GM21528 (cell line): ENCODE measurements around the gene RPS6KA3.
"Not testable (repeated sequence)": the region's sequence is repeated elsewhere in the genome, so short reads cannot be mapped to it uniquely, and the experiment has no call there.

Experiments used
- ATAC-seq: cut with Tn5 transposase; IDR thresholded peaks from one replicate; pipeline ENCODE4 v1.9.1; 2021; ENCODE audit warnings: mild to moderate bottlenecking, moderate library complexity; ENCODE audit not compliant: unreplicated experiment, low FRiP score

RPS6KA3 gene

GRCh38 chrX:20265726-20266681 lies 705 bp downstream of the RPS6KA3 start:
- ATAC-seq: peak; percentile 24

- peak; percentile 37 for ATAC-seq
These were observed 1.4 kb downstream of the RPS6KA3 start for GRCh38 chrX:20265221-20265725.

- ATAC-seq: no peak
These were observed 3.2 kb downstream of the RPS6KA3 start for GRCh38 chrX:20263474-20263873.

DNA sequence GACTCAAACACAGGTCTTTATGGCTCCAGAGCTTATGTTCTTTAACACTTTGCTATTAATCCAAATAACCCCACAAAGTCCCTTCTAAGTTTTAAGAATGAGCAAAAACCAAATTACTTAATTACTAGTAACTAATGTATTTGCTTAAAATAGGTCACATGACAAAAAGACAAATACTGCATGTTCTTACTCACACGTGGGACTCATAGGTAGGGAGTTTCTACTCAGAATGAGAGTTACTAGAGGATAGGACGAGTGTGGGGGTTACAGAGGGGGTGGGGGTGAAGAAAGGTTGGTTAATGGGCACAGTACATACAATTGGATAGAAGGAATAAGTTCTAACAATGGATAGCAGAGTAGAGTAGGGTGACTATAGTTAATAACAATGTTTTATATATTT lies 5.8 kb downstream of the RPS6KA3 start:
- no peak for ATAC-seq

GRCh38 chrX:20254712-20255299 lies 11.9 kb downstream of the RPS6KA3 start:
- no peak for ATAC-seq

- ATAC-seq: no peak
These were observed 13.5 kb downstream of the RPS6KA3 start for GRCh38 chrX:20253232-20253543.

DNA sequence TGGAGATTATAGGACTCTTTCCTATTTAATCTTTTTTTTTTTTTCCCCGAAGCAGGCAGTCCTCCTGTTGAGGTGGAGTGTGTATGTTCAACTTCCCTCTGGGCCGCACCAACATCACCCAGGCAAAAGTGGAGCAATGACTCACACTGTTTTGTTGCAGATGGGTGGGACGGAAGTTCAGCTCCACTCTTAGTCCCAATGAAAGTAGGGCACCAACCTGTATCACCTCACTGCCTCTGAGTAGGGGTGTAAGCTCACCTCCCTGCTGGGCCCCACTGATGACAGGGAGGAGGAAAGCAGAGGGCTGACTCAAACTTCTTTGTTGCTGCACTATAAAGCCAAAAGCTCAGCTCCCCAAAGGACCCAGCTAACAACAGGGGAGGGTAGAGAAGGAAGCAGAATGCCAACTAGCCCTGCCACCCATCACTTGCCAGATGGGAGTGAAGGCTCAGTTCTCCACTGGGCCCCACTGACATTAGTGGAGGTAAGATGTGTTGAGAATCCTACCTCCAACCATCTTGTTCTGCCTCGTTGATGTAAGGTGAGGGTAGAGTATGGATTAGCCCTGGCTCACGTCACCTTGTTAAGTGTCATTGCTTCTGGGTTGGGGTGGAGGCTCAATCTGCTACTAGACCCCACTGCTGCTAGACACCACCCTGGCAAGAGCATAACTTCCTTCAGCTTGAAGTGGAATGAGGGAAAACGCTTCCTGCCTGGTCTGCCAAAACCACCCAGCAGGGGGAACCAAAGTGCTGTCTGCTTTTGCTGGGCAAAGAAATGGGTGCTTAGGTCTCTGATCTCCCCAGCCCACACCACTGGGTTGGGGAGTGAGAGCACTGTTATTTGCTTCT lies 14.1 kb downstream of the RPS6KA3 start:
- ATAC-seq: no peak

DNA sequence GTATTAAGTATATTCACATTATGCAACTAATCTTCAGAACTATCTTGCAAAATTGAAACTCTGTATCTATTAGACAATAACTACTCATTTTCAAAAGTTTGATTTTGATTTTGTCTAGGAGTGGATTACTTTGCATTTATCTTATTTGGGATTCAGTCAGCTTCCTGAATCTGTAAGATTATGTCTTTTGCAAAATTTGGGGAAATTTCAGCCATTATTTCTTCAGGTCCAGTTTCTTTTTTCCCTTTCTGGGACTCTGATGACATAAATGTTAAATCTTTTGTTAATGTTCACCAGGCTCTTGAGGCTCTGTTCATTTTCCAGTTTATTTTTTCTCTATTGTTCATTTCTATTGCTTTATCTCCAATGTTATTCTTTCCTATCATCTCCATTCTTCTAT lies 15.0 kb downstream of the RPS6KA3 start:
- ATAC-seq: no peak

DNA sequence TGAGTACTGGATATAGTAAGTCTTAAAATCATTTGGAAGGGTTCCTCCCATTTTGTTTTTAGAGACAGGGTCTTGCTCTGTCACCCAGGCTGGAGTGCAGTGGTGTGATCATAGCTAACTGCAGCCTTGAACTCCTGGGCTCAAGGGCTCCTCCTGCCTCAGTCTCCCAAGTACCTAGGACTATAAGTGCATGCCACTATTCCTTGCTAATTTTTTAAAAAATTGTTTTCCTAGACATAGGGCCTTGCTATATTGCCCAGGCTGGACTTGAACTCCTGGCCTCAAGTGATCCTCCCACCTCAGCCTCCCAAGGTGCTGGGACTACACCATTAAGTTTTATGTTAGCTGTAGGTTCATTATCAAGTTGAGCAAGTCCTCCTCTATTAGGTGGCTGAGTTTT lies 16.6 kb downstream of the RPS6KA3 start:
- not testable (repeated sequence) for ATAC-seq

DNA sequence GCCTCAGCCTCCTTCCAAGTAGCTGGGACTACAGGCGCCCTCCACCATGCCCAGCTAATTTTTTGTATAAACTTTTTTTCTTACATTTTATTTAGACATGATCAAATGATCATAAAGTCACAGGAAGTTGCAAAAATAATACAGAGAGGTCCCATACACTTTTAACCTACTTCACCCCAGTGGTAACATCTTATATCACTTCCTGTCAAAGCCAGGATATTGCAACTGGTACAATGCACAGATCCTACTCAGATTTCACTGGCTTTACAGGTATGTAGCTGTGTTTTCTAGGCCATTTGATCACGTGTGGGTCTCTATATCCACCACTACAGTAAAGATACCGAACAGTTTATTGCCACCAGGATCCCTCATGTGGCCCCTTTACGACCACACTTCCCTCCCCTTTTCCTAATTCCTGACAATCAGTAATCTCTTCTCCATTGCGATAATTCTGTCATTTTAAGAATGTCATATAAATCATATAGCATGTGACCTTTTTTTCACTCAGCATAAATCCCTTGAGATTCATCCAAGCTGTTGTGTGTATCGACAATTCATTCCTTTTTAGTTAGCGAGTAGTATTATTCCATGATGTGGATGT lies 18.0 kb downstream of the RPS6KA3 start:
- ATAC-seq: no peak

DNA sequence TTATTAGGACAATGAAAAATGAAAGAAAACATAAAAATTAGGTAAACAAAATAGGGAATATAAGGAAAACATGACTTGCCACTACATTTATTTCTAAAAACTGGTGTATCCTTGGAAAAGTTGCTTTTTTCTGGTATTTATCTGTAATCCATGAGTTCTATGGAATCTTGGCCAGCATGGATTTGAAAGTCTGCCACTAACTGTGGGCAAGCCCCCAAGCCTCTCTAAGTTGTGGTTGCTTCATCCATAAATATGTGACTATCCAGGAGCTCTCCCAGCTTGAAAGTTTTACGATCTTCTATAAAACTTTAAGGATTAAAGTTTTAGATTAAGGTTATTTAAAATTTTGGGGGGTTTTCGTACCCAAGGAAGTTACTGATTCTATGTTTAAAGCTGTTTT lies 21.8 kb downstream of the RPS6KA3 start:
- no peak for ATAC-seq

DNA sequence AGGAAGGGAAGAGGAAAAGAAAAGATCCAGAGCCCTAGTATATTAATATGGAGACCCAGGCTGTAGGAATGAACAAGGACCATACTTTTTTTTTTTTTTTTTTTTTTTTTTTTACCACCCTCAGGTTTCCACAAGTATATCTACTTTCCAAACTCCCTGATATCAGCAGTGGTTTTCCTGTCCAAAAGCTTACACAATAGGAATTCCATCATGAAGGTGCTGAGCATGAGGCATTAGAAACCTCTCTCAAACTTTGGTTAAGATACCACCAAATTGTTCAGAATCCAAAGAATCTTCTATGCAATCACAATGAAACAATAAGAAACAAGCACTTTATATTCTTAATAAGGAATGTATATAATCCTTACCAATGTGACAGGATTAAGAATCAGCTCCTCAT lies 26.5 kb downstream of the RPS6KA3 start:
- no peak for ATAC-seq

- no peak for ATAC-seq
These were observed 28.8 kb downstream of the RPS6KA3 start for GRCh38 chrX:20237864-20238263.

DNA sequence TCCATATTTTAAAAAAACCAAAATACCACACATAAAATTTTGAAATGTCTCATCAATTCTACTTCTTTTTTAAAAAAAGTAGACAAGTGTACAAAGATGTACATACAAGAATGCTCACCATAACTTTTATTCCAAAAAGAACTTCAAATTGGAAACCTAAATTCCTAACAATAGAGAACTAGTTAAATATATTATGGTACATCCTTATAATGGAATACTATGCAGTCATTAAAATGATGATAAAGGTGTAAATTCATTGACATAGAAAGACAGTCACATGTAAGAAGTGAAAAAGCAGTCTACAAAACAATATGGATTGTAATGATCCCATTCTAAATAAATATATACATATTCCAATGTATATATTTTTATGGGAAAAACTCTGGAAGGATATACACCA lies 31.0 kb downstream of the RPS6KA3 start:
- no peak for ATAC-seq

- ATAC-seq: no peak
These were observed 33.4 kb downstream of the RPS6KA3 start for GRCh38 chrX:20233336-20233735.

DNA sequence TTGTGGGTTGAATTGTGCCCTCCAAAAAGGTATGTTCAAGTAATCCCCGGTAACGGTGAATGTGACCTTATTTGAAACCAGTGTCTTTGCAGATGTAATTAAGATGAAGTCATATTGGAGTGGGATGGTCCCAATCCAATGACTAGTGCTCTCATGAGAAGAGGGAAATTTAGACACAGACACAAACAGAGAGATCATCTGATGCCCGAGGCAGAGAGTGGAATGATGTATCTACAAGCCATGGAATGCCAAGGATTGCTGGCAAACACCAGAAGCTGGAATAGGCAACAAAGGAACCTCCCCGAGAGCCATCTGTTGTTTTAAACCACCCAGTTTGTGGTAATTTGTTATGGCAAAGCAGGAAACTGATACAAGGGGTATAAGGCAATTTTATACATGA lies 35.1 kb downstream of the RPS6KA3 start:
- no peak for ATAC-seq

- ATAC-seq: no peak
These were observed 36.3 kb downstream of the RPS6KA3 start for GRCh38 chrX:20230406-20230805.

GRCh38 chrX:20229155-20229554 lies 37.6 kb downstream of the RPS6KA3 start:
- ATAC-seq: no peak

DNA sequence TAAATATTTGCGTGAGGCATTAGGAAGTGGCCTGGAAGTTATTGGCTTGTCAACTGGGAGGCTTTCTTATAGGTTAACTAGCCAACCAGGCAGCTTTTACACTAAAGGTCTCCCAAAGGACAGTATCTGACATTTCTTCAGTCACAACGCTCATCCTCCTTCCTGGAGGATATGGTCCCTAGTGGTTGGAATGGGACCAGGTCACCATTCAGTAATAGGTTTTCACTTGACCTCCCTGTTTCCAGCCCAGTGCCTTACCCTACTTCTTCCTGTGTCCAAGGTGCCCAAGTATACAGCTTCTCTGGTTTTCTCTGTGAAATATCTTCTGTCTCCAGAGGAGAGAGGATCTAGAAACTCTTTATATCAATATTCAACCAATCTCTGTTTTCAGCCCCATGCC lies 38.5 kb downstream of the RPS6KA3 start:
- ATAC-seq: no peak

- ATAC-seq: no peak
These were observed 39.6 kb downstream of the RPS6KA3 start for GRCh38 chrX:20227116-20227515.

DNA sequence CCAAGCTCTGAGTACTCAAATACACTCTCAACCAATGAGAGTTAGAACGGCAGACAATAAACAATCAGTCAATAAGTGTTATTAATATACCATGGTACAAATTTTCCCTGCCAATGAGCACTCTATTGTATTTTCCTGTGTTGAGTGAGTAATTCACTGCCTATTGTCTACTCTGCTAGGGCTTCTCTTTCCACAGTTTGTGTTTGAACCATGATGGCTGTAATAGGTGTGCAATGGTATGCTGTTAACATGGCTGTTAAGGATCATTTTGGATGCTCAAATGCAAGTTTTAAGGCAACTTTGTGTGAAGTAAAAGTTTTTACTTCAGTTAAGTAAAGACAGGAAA lies 41.2 kb downstream of the RPS6KA3 start:
- no peak for ATAC-seq
